Esophagus squamous epithelium (tissue), 4 donors: ENCODE data around the gene SH3GL2.

Source experiments
- CTCF ChIP-seq, 6 experiments: fragments of 450-650 bp in 4 of 6; fragments of 200-600 bp in 2 of 6; sonication (generic) in 2 of 6; IDR thresholded peaks; one replicate each; pipeline ENCODE4 v1.5.1; 2016 to 2019; ENCODE audit warnings: antibody characterized with exemption in 6 of 6, mild to moderate bottlenecking in 4 of 6, moderate library complexity in 4 of 6
- POLR2A ChIP-seq, 4 donors: fragments of 450-650 bp; IDR thresholded peaks; one replicate each; pipeline ENCODE4 v1.6.1; 2017; ENCODE audit warnings: antibody characterized with exemption in 4 of 4, mild to moderate bottlenecking in 4 of 4, moderate library complexity in 3 of 4

- TF ChIP-seq POLR2A (IDR thresholded peaks at IDR 0.05) (no peak), CTCF (IDR thresholded peaks at IDR 0.05) (no peak)
These were observed 36.0 kb downstream of the SH3GL2 start for GRCh38 chr9:17614903-17615302.
